GM23248 (cell line): ENCODE data around the gene PCNX4. TPM values are rescaled to one million over a fixed set of nuclear protein-coding genes. Genes with fewer than 3 reads are reported as not detected.

ENCODE experiments used
- DNase-seq: peaks from one replicate; pipeline ENCODE4 v3.0.0-alpha.2; 2015
- H2AFZ ChIP-seq: fragments of 200-600 bp; sonication (generic); 2 replicates; pipeline ENCODE4 v1.6.1; 2016; ENCODE audit warnings: antibody characterized with exemption
- H3F3A ChIP-seq: fragments of 200-600 bp; sonication (generic); 2 replicates; pipeline ENCODE4 v1.6.1; 2016; ENCODE audit warnings: mild to moderate bottlenecking, antibody characterized with exemption, mixed run types; ENCODE audit not compliant: insufficient read depth
- H3K27ac ChIP-seq: fragments of 200-600 bp; sonication (generic); 2 replicates; pipeline ENCODE4 v1.5.1; 2016; ENCODE audit warnings: mild to moderate bottlenecking
- H3K27me3 ChIP-seq: fragments of 200-600 bp; sonication (generic); replicated peaks from 2 replicates; pipeline ENCODE4 v1.6.1; 2016; ENCODE audit warnings: mild to moderate bottlenecking; ENCODE audit not compliant: insufficient read depth
- H3K36me3 ChIP-seq: fragments of 200-600 bp; sonication (generic); 2 replicates; pipeline ENCODE4 v1.6.1; 2016; ENCODE audit warnings: low read depth, mild to moderate bottlenecking
- H3K4me1 ChIP-seq: fragments of 200-600 bp; sonication (generic); 2 replicates; pipeline ENCODE4 v1.6.1; 2016; ENCODE audit warnings: mild to moderate bottlenecking; ENCODE audit not compliant: insufficient read depth
- H3K4me2 ChIP-seq: fragments of 200-600 bp; sonication (generic); one replicate; pipeline ENCODE4 v1.6.1; 2016; ENCODE audit warnings: mild to moderate bottlenecking; ENCODE audit not compliant: unreplicated experiment
- H3K4me3 ChIP-seq: fragments of 200-600 bp; sonication (generic); 2 replicates; pipeline ENCODE4 v1.5.1; 2016; ENCODE audit warnings: mild to moderate bottlenecking
- H3K79me2 ChIP-seq: fragments of 200-600 bp; sonication (generic); 2 replicates; pipeline ENCODE4 v1.6.1; 2016; ENCODE audit warnings: mild to moderate bottlenecking; ENCODE audit not compliant: insufficient read depth
- H3K9ac ChIP-seq: fragments of 200-600 bp; sonication (generic); 2 replicates; pipeline ENCODE4 v1.6.1; 2016; ENCODE audit warnings: mild to moderate bottlenecking
- H3K9me2 ChIP-seq: fragments of 200-600 bp; sonication (generic); 2 replicates; pipeline ENCODE4 v1.6.1; 2016; ENCODE audit warnings: mixed run types, mild to moderate bottlenecking, moderate library complexity; ENCODE audit not compliant: insufficient read depth
- H3K9me3 ChIP-seq: fragments of 200-600 bp; sonication (generic); one replicate; pipeline ENCODE4 v1.6.1; 2017; ENCODE audit warnings: low read depth
- H4K20me1 ChIP-seq: fragments of 200-600 bp; sonication (generic); 2 replicates; pipeline ENCODE4 v1.6.0; 2016; ENCODE audit not compliant: insufficient read depth
- EZH2 ChIP-seq: fragments of 200-600 bp; sonication (generic); IDR thresholded peaks from 2 replicates; pipeline ENCODE4 v1.6.1; 2018; ENCODE audit warnings: antibody characterized with exemption, mild to moderate bottlenecking; ENCODE audit not compliant: insufficient read depth, poor library complexity, severe bottlenecking
- EZH2phosphoT487 ChIP-seq: fragments of 200-600 bp; sonication (generic); IDR thresholded peaks from 2 replicates; pipeline ENCODE4 v1.6.1; 2018; ENCODE audit warnings: antibody characterized with exemption, moderate library complexity, mild to moderate bottlenecking, low read depth; ENCODE audit not compliant: insufficient read depth
- WGBS, 2 experiments: methylation state at CpG; one replicate each; pipeline ENCODE4 v1.1.6; 2015 to 2017; ENCODE audit warnings: low lambda C conversion rate in 2 of 2, low coverage in 1 of 2; ENCODE audit errors: missing lambda C conversion rate in 2 of 2; 5-methylcytosine and 5-hydroxymethylcytosine counted together
- in situ Hi-C: fragments of 300-500 bp; cut with MboI; formaldehyde crosslinking; loops from 2 replicates; pipeline ENCODE4 v1.15.0; 2020
- polyA plus RNA-seq: library from polyadenylated mRNA; unstranded; fragments of >200 nt; fragmentation: Nextera tagmentation; extraction: Ambion mirVana; gene quantifications from 2 replicates; pipeline ENCODE4 v1.2.1, GENCODE V29; 2016
- total RNA-seq: library from RNA; depleted of rRNA; stranded (reverse); fragments of >200 nt; shearing (Covaris generic); gene quantifications from 2 replicates; pipeline ENCODE4 v1.2.3, GENCODE V29; 2014

Gene PCNX4
- total and polyA plus RNA-seq, 2 experiments from 2014 or later, result 39.4 to 44.3 TPM

GRCh38 chr14:60174352-60175254 is 82.9 kb downstream of the PCNX4 start:
- Histone ChIP-seq H3K9me2 (no peaks in the 10 kb centered on the region), H3F3A (no peaks in the 10 kb centered on the region), H3K79me2 (no peaks in the 10 kb centered on the region), H3K4me3 (no peak overlapping the region), H3K27ac (no peak overlapping the region), H2AFZ (no peak overlapping the region), H3K27me3 (no peaks in the 10 kb centered on the region), H3K9me3 (no peaks in the 10 kb centered on the region), H3K36me3 (no peaks in the 10 kb centered on the region), H4K20me1 (no peaks in the 10 kb centered on the region), H3K4me1 (peaks cover 6% of the 10 kb centered on the region), H3K4me2 (no peak overlapping the region), H3K9ac (no peak overlapping the region)
- TF ChIP-seq EZH2 (no peak), EZH2phosphoT487 (no peak)
- DNase-seq, result no peak
- in situ Hi-C loops, result loop anchor here (25.0 kb wide), 1 partner anchor 537 kb away; no protein-coding TSS in a partner anchor
- 55 to 65% methylated on average over 11 of the region's 11 CpGs for WGBS, 2 experiments

- peaks cover 12% of the 10 kb centered on the region for H3K4me1 ChIP-seq
- H3K9ac ChIP-seq, result no peak overlapping the region
Measured at GRCh38 chr14:60175255-60175902, 83.7 kb downstream of the PCNX4 start.

GRCh38 chr14:60178164-60178563 is 86.4 kb downstream of the PCNX4 start:
- Histone ChIP-seq H4K20me1 (no peaks in the 10 kb centered on the region), H3K9me3 (no peaks in the 10 kb centered on the region), H3F3A (no peaks in the 10 kb centered on the region), H3K9me2 (no peaks in the 10 kb centered on the region), H2AFZ (no peak overlapping the region), H3K79me2 (no peaks in the 10 kb centered on the region), H3K27me3 (no peaks in the 10 kb centered on the region), H3K4me1 (peaks cover 12% of the 10 kb centered on the region), H3K9ac (no peak overlapping the region), H3K27ac (no peak overlapping the region), H3K36me3 (no peaks in the 10 kb centered on the region), H3K4me2 (no peak overlapping the region), H3K4me3 (no peak overlapping the region)
- no peak for DNase-seq
- 38 to 44% methylated on average over 1 of the region's 1 CpG for WGBS, 2 experiments
- in situ Hi-C loops, result loop anchor here (25.0 kb wide), 1 partner anchor 541 kb away; no protein-coding TSS in a partner anchor
- TF ChIP-seq EZH2phosphoT487 (no peak), EZH2 (no peak)

More at GRCh38 chr14:60175255-60175902, 83.7 kb downstream of the PCNX4 start:
- DNase-seq, result peak; percentile 13
- H3K4me3 ChIP-seq, result no peak overlapping the region
- 70 to 93% methylated on average over 2 of the region's 2 CpGs for WGBS, 2 experiments
- in situ Hi-C loops, result loop anchor here (25.0 kb wide), 1 partner anchor 538 kb away; no protein-coding TSS in a partner anchor
- no peaks in the 10 kb centered on the region for H3K27me3 ChIP-seq
- TF ChIP-seq EZH2phosphoT487 (no peak), EZH2 (no peak)
- no peak overlapping the region for H2AFZ ChIP-seq
- no peak overlapping the region for H3K4me2 ChIP-seq
- H3F3A ChIP-seq, result no peaks in the 10 kb centered on the region
- no peaks in the 10 kb centered on the region for H4K20me1 ChIP-seq
- H3K9me2 ChIP-seq, result no peaks in the 10 kb centered on the region
- no peaks in the 10 kb centered on the region for H3K79me2 ChIP-seq
- H3K36me3 ChIP-seq, result no peaks in the 10 kb centered on the region
- no peaks in the 10 kb centered on the region for H3K9me3 ChIP-seq
- no peak overlapping the region for H3K27ac ChIP-seq

GRCh38 chr14:60178820-60179219 is 87.1 kb downstream of the PCNX4 start:
- Histone ChIP-seq H2AFZ (no peak overlapping the region), H3K27ac (no peak overlapping the region), H3K9me3 (no peaks in the 10 kb centered on the region), H3K9ac (no peak overlapping the region), H4K20me1 (no peaks in the 10 kb centered on the region), H3K27me3 (no peaks in the 10 kb centered on the region), H3K79me2 (no peaks in the 10 kb centered on the region), H3K4me2 (no peak overlapping the region), H3K9me2 (no peaks in the 10 kb centered on the region), H3F3A (no peaks in the 10 kb centered on the region), H3K4me3 (no peak overlapping the region), H3K36me3 (no peaks in the 10 kb centered on the region), H3K4me1 (peaks cover 13% of the 10 kb centered on the region)
- in situ Hi-C loops, result loop anchor here (25.0 kb wide), 1 partner anchor 542 kb away; no protein-coding TSS in a partner anchor
- TF ChIP-seq EZH2, result no peak
- no peak for TF ChIP-seq EZH2phosphoT487
- WGBS, 2 experiments, result 84 to 92% methylated on average over 1 of the region's 1 CpG
- no peak for DNase-seq
